HG02840 (cell line): ENCODE results near the gene FBXL20.
"Not testable (repeated sequence)": the region's sequence is repeated elsewhere in the genome, so short reads cannot be mapped to it uniquely, and the experiment has no call there.

Source experiments
- ATAC-seq: cut with Tn5 transposase; IDR thresholded peaks from one replicate; pipeline ENCODE4 v1.9.1; 2021; ENCODE audit warnings: mild to moderate bottlenecking, moderate library complexity, moderate number of reproducible peaks; ENCODE audit not compliant: unreplicated experiment, low FRiP score

Gene FBXL20

GRCh38 chr17:39401412-39402243, at the start of gene FBXL20:
FBXL20 (minus strand) TSS chr17:39401626; CDS start chr17:39401402, 224 bp downstream.
- ATAC-seq, result peak; percentile 69

- peak; percentile 97 for ATAC-seq
Measured at GRCh38 chr17:39450847-39451581, 49.6 kb upstream of the FBXL20 start, which contains the start of gene MED1. MED1 (minus strand) TSS chr17:39451263; CDS start chr17:39451062, 201 bp downstream.

- no peak for ATAC-seq
Measured at GRCh38 chr17:39450051-39450450, 48.6 kb upstream of the FBXL20 start.

GRCh38 chr17:39447561-39447960, 46.1 kb upstream of the FBXL20 start:
- ATAC-seq, result no peak

- ATAC-seq, result no peak
Measured at GRCh38 chr17:39443326-39443725, 41.9 kb upstream of the FBXL20 start.

DNA sequence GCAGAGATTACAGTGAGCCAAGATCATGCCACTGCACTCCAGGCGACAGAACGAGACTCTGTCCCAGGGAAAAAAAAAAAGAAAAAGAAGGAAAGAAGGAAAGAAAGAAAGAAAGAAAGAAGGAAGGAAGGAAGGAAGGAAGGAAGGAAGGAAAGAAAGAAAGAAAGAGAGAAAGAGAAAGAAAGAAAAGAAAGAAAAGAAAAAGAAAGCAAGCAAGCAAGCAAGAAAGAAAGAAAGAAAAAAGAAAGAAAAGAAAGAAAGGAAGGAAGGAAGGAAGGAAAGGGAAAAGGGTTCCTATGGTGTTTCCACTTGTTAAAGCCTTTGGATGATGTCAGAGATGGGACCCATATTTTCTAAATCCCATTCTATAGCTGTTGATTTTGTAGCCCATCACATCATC, 38.4 kb upstream of the FBXL20 start:
- not testable (repeated sequence) for ATAC-seq

DNA sequence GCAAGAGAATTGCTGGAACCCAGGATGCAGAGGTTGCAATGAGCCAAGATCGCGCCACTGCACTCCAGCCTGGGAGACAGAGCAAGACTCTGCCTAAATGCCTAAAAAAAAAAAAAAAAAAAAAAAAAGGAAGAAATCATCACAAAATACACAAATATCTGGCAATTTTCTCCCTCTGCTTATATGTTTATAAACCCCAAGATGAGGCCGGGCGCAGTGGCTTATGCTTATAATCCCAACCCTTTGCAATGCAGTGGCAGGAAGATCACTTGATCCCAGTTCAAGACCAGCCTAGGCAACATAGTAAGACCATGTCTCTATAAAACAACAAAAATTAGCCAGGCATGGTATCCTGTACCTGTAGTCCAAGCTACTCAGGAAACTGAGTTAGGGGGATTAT, 28.2 kb upstream of the FBXL20 start:
- ATAC-seq, result no peak

- no peak for ATAC-seq
Measured at GRCh38 chr17:39416141-39416540, 14.7 kb upstream of the FBXL20 start.

DNA sequence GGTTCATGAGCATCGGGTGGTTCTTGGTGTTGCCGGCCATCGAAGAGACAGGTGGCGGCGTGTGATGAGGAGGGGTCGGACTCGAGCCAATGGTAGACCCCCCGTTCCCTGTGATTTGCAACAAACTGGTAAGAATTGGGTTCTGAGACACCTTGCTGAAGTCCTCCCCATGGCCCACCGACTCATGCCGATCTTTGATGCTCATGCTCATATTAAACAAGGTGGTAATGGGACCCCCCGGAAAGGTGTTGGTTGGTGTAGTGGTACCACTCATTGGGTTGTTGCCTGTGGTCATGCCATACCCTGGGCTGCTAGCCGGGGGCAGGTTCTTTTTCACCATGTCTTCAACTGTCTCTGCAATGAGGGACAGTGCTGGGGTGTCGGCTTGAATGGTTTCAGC, 8.9 kb upstream of the FBXL20 start:
- ATAC-seq, result no peak

GRCh38 chr17:39408360-39408759, 6.9 kb upstream of the FBXL20 start:
- ATAC-seq, result no peak

DNA sequence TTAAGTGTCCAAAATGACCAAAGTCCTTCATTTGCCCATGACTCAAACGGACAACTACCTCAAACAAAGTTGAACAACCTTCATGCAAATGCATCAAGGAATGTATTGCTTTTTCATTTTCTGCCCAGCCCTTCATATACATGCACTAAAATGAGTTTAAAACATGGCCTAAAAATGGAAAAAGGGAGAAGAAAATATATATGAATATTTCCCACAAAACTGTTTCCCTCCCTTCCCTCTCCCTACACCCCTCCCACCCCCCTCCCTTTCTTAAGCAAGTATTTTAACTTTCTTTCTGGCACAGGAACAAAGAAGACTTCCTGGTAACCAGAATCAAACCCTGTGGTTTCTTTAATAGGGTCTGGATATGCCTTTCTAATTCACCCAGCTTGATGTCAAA, 5.5 kb upstream of the FBXL20 start:
- ATAC-seq, result no peak

DNA sequence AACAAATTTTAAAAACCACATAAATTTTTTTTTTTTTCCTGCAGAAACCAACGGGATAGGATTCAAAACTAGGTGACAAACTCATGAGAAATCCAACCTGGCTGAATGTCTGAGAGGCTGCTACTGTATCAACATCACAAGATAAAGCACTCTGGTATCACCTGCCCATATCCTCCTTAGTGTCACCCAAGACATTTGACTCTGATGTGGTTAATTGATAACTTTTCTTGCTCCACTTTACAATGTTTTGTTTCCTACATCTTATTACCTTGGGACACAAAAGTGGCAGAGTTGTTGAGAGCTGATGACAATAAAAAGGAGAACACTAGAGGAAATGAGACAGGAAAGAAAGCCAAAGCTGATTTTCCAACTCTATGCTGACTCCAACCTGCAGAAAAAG, 4.0 kb upstream of the FBXL20 start:
- ATAC-seq, result no peak

- no peak for ATAC-seq
Measured at GRCh38 chr17:39404542-39405378, 3.3 kb upstream of the FBXL20 start.

DNA sequence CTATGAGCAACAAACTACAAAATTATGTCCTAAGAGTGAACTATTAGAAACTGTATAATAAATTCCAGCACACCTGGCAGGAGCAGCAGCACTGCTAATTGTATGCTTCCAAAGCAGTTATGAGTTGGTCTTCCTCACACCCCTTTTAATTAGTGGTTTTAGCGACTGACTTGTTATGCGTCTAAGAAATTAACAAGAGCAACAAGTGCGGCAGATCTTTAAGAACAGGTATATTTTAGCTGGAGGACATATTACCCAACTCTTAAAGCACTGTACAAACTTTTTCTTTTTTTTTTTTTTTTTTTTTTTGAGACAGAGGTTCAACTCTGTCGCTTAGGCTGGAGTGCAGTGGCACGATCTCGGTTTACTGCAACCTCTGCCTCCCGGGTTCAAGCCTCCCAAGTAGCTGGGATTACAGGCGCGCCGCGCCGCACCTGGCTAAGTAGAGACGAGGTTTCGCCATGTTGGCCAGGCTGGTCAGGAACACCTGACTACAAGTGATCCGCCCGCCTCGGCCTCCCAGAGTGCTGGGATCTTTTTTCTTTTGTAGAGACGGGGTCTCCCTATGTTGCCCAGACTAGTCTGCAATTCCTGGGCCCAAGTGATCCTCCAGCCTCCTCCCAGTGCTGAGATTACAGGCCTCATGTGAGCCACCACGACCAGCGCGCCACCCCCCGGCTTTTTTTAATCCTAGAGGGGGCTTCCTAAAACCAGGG, 1.6 kb upstream of the FBXL20 start:
- ATAC-seq, result no peak

GRCh38 chr17:39402244-39402889, 941 bp upstream of the FBXL20 start:
- ATAC-seq, result peak; percentile 51

DNA sequence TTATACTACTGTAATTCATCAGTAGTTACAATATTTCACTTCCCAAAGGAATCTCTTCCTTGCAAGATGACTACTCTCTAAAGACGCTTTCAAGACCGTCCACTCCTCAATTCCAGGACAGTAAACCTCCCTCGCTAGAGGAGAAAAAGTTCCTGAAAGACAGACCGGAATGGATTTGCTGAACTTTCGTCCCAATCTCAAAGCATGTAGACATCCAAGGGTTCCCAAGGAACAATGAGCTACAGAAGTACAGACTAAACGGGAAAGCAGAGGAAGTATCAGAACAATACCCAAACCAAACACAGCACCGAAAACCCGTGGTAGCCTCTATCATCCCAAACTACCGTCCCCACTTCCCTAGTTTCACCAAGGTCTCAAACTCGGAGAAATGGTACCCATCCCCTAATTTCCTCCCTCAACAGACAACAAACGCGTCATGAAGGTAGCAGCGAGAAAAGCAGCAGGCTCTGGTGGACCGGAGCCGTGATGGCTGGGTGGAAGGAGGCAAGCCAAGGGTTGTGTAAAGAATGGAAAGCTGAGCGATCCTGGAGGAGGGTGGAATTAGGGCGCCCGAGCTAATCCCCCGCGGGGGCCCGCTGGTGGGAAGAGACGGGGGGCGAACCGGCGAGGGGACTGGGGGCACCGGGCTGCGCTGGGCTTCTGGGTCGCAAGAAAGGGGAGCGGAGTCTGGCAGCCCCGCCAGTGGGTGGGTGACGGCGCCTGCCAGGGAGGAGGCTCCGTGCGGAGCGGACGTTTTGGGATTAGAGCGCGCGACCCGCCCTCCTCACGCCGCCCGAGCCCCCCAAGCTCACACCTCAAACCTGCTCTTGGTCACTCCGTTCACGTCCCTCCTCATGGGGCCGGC, 647 bp downstream of the FBXL20 start:
- peak; percentile 8 for ATAC-seq

- ATAC-seq, result no peak
Measured at GRCh38 chr17:39399791-39400190, 1.6 kb downstream of the FBXL20 start.

DNA sequence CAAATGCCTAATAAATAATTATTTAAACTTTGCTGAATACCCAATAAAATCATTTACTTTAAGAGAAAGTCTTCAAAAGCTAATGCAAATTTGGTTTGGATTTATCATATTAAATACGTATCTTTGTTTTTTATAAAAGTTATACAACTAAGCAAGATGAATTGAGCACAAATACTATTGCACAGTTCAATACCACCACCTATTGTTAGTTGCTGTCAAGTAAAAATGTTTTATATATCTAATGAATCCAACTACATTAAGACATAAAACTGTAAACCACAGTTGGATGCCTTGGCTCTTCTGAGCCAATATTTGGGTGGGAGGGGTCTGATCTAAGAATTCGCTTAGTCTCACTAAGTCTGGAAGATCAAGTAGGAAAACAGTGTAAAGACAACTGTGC, 7.7 kb downstream of the FBXL20 start:
- no peak for ATAC-seq

DNA sequence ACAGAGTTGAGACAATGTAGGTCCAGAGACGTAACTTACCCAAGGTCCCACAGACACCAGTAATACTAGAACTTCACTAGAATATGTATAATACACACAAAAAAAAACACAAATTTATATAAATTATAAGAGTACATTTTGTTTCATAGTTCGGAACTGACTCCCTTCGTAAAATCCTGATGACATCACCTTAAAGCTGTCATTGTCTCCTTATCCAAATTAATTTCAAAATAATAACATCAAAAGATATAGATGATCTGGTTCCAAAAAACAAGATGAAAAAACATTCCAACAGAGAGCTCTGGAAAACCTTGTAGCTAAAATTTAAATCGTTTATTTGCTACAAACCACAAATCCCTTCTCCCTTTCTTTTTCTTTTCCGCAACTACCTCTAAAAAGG, 10.0 kb downstream of the FBXL20 start:
- ATAC-seq, result no peak
